HCT116 (cell line): ENCODE data around the gene TOR4A. TPM values are rescaled to one million over a fixed set of nuclear protein-coding genes. Genes with fewer than 3 reads are reported as not detected.

ENCODE experiments used
- ATAC-seq: fragments of 200-7000 bp; cut with Tn5 transposase; 2 replicates; pipeline ENCODE4 v1.9.1; 2020; ENCODE audit warnings: mild to moderate bottlenecking, moderate library complexity
- BruUV-seq: library from RNA; stranded (reverse); fragments of 400-500 nt; replicated peaks from 2 replicates; lab custom pipeline; 2021; lab: Mats Ljungman, UMichigan
- CTCF ChIA-PET: fragments of 300-600 bp; sonication (Branson Sonifier 250); formaldehyde crosslinking; loops from one replicate; lab custom pipeline; 2021; ENCODE audit warnings: antibody characterized with exemption; lab: Charles Lee
- POLR2A ChIA-PET: fragments of 300-600, 350-600 bp; sonication (Branson Sonifier 250); formaldehyde crosslinking; loops from one replicate; lab custom pipeline; 2021; ENCODE audit warnings: antibody characterized with exemption; lab: Charles Lee
- RAD21 ChIA-PET, 2 experiments: fragments of 300-600 bp; sonication (Branson Sonifier 250); formaldehyde crosslinking; loops; one replicate each; lab custom pipeline; 2023; ENCODE audit warnings: low total read pairs in 2 of 2; ENCODE audit not compliant: uncharacterized antibody in 2 of 2, unreplicated experiment in 2 of 2, low non-redundant PET in 1 of 2; lab: Charles Lee
- DNase-seq: peaks from one replicate; pipeline ENCODE4 v3.0.0-alpha.2; 2010; ENCODE audit warnings: low read depth, low spot score
- H2AFZ ChIP-seq: fragments of 200-600 bp; shearing (Covaris generic), sonication (generic); 2 replicates; pipeline ENCODE4 v1.6.1; 2017; ENCODE audit warnings: low read depth, mixed run types, mixed read lengths, antibody characterized with exemption, low read length; ENCODE audit not compliant: poor library complexity, severe bottlenecking
- H3K27ac ChIP-seq: 2 replicates; pipeline ENCODE4 v1.5.1; 2012; ENCODE audit warnings: low read depth, low read length
- H3K27me3 ChIP-seq: fragments of 200-600 bp; sonication (generic); 2 replicates; pipeline ENCODE4 v1.6.1; 2016; ENCODE audit warnings: mixed run types, low read length, mixed read lengths; ENCODE audit not compliant: insufficient read depth
- H3K36me3 ChIP-seq, 2 experiments: fragments of 200-500 bp in 1 of 2; fragments of 200-600 bp in 1 of 2; sonication (Bioruptor generic) in 1 of 2; sonication (generic) in 1 of 2; 2 replicates each; pipeline versions ENCODE4 v1.5.1 to v1.6.1; 2014 to 2016; ENCODE audit warnings: low read length in 2 of 2, inconsistent platforms in 1 of 2, mixed read lengths in 1 of 2, mixed run types in 1 of 2; ENCODE audit not compliant: insufficient read depth in 2 of 2, control insufficient read depth in 1 of 2
- H3K4me1 ChIP-seq, 2 experiments: fragments of 200-600 bp in 1 of 2; sonication (generic) in 1 of 2; 2 replicates each; pipeline versions ENCODE4 v1.5.1 to v1.6.1; 2012 to 2017; ENCODE audit warnings: low read length in 2 of 2, inconsistent platforms in 1 of 2, mild to moderate bottlenecking in 1 of 2, mixed read lengths in 1 of 2, mixed run types in 1 of 2, moderate library complexity in 1 of 2; ENCODE audit not compliant: insufficient read depth in 2 of 2, control insufficient read depth in 1 of 2
- H3K4me2 ChIP-seq: fragments of 200-600 bp; sonication (generic); 2 replicates; pipeline ENCODE4 v1.6.1; 2017; ENCODE audit warnings: mixed run types, low read length, mixed read lengths
- H3K4me3 ChIP-seq, 2 experiments: fragments of 200-600 bp in 1 of 2; sonication (generic) in 1 of 2; replicated peaks in 1 of 2; 2 replicates each; pipeline ENCODE4 v1.5.1; 2011 to 2016; ENCODE audit warnings: low read length in 2 of 2, control low read depth in 1 of 2, low read depth in 1 of 2, mild to moderate bottlenecking in 1 of 2, mixed read lengths in 1 of 2, mixed run types in 1 of 2
- H3K79me2 ChIP-seq: fragments of 200-600 bp; sonication (generic); 2 replicates; pipeline ENCODE4 v1.6.1; 2017; ENCODE audit warnings: mild to moderate bottlenecking, mixed run types, low read length, moderate library complexity, mixed read lengths; ENCODE audit not compliant: insufficient read depth
- H3K9ac ChIP-seq: fragments of 200-600 bp; sonication (generic); 2 replicates; pipeline ENCODE4 v1.6.1; 2016; ENCODE audit warnings: low read length, mixed read lengths
- H3K9me2 ChIP-seq: fragments of 200-600 bp; sonication (generic), shearing (Covaris generic); 2 replicates; pipeline ENCODE4 v1.6.1; 2017; ENCODE audit warnings: mixed run types, mild to moderate bottlenecking, moderate library complexity; ENCODE audit not compliant: insufficient read depth
- H3K9me3 ChIP-seq, 2 experiments: fragments of 200-500 bp in 1 of 2; fragments of 200-600 bp in 1 of 2; sonication (Bioruptor generic) in 1 of 2; sonication (generic) in 1 of 2; 2 replicates each; pipeline ENCODE4 v1.6.1; 2014 to 2017; ENCODE audit warnings: low read length in 2 of 2, mixed read lengths in 2 of 2, inconsistent platforms in 1 of 2, low read depth in 1 of 2, mild to moderate bottlenecking in 1 of 2, mixed run types in 1 of 2, moderate library complexity in 1 of 2; ENCODE audit not compliant: control insufficient read depth in 1 of 2, insufficient read depth in 1 of 2
- H4K20me1 ChIP-seq: fragments of 200-600 bp; sonication (generic), shearing (Covaris generic); 2 replicates; pipeline ENCODE4 v1.6.1; 2017; ENCODE audit warnings: mixed run types, mild to moderate bottlenecking, moderate library complexity; ENCODE audit not compliant: insufficient read depth
- CBX3 ChIP-seq: IDR thresholded peaks from 2 replicates; pipeline ENCODE4 v1.6.1; 2012; ENCODE audit warnings: low read depth
- CEBPB ChIP-seq: IDR thresholded peaks from 2 replicates; pipeline ENCODE4 v1.6.1; 2012; ENCODE audit warnings: low read depth
- EGR1 ChIP-seq: IDR thresholded peaks from 2 replicates; pipeline ENCODE4 v1.6.1; 2012; ENCODE audit warnings: low read depth
- EZH2 ChIP-seq: fragments of 200-600 bp; sonication (generic); IDR thresholded peaks from 2 replicates; pipeline ENCODE4 v1.6.1; 2017; ENCODE audit warnings: antibody characterized with exemption, mixed run types
- EZH2phosphoT487 ChIP-seq: fragments of 200-600 bp; IDR thresholded peaks from 2 replicates; pipeline ENCODE4 v1.6.1; 2018; ENCODE audit warnings: antibody characterized with exemption, borderline replicate concordance
- JUND ChIP-seq: IDR thresholded peaks from 2 replicates; pipeline ENCODE4 v1.6.1; 2012
- MAX ChIP-seq: IDR thresholded peaks from 2 replicates; pipeline ENCODE4 v1.6.1; 2012
- POLR2A ChIP-seq: IDR thresholded peaks from 2 replicates; pipeline ENCODE4 v1.7.0; 2011; ENCODE audit warnings: borderline replicate concordance; ENCODE audit not compliant: insufficient read depth, insufficient read length; ENCODE audit errors: extremely low read depth
- SP1 ChIP-seq: IDR thresholded peaks from 2 replicates; pipeline ENCODE4 v1.6.1; 2012; ENCODE audit warnings: low read depth
- SRF ChIP-seq: IDR thresholded peaks from 2 replicates; pipeline ENCODE4 v1.6.1; 2012; ENCODE audit warnings: low read depth
- TCF7L2 ChIP-seq: IDR thresholded peaks from 2 replicates; pipeline ENCODE4 v1.7.0; 2011; ENCODE audit warnings: borderline replicate concordance, inconsistent platforms; ENCODE audit not compliant: insufficient read depth, insufficient read length; ENCODE audit errors: extremely low read depth
- YY1 ChIP-seq: IDR thresholded peaks from 2 replicates; pipeline ENCODE4 v1.6.1; 2011; ENCODE audit warnings: low read length, low read depth, moderate library complexity, mild to moderate bottlenecking; ENCODE audit not compliant: insufficient replicate concordance; ENCODE audit errors: extremely low read depth
- ZFX ChIP-seq: fragments of 450-650 bp; IDR thresholded peaks from 2 replicates; pipeline ENCODE4 v1.6.1; 2017
- ZNF274 ChIP-seq: fragments of 200-500 bp; sonication (Bioruptor generic); IDR thresholded peaks from 2 replicates; pipeline ENCODE4 v1.6.1; 2014; ENCODE audit warnings: mild to moderate bottlenecking, low read depth, low read length, inconsistent platforms
- intact Hi-C: fragments of 100-400 bp; cut with micrococcal nuclease; formaldehyde crosslinking; loops from 2 replicates; pipeline ENCODE4 v1.10.0; 2022
- total RNA-seq: library from RNA; stranded (reverse); gene quantifications from one replicate; pipeline ENCODE4 v1.2.1, GENCODE V29; 2021; ENCODE audit not compliant: unreplicated experiment

Gene TOR4A
- total RNA-seq, 1 experiment from 2014 or later = 34.0 TPM

DNA sequence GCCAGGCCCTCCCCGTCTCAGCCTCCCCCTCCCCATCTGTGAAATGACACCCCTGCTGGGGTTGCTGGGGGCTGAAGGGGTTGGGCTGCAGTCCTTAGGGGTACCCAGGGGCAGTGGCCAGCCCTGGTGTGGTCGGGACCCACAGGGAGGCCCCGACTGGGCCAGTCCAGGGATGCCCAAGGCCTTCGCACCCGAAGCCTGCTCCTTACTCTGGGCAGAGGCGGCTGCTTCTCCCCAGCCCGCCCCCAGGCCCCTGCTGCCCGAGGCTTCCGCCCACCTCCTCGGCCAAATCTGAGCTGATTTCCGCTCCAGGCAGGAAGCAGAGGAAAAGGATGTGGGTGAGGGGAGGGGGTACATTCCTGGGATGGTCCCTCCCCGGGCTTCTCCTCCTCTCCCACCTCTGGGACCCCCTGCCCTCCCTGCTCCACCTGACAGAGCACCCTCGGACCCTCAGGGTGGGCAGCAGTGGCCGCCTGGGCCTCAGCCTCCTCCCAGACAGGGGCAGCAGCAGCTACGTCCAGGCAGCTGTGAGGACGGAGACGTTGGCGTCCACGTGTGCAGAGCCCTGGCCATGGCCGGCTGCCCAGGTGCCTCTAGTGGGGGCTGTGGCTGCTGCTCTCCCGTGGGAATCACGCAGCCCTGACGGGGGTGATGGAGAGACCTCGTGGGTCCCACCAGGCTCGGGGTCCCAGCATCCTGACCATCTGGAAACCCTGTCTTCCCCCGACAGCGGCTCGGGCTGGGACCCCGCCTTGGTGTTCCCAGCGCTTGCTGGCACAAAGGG is 28.7 kb downstream of the TOR4A start:
- Histone ChIP-seq H3K79me2 (peaks cover 4% of the 10 kb centered on the region; the same call in 1 of the 2 replicates), H3K4me1 (peaks cover 16 to 49% of the 10 kb centered on the region in 2 experiments), H3K4me3 (no peak overlapping the region), H3K9me2 (no peaks in the 10 kb centered on the region), H3K27me3 (no peaks in the 10 kb centered on the region), H3K4me2 (no peak overlapping the region), H3K9me3 (no peaks in the 10 kb centered on the region), H3K27ac (no peak overlapping the region), H3K36me3 (no peaks in the 10 kb centered on the region), H3K9ac (no peak overlapping the region), H2AFZ (no peak overlapping the region), H4K20me1 (no peaks in the 10 kb centered on the region)
- ATAC-seq = no peak
- intact Hi-C loops = no loop called here
- TF ChIP-seq TCF7L2 (no peak), EZH2phosphoT487 (no peak), CEBPB (no peak), ZFX (no peak), POLR2A (no peak), EGR1 (no peak), EZH2 (no peak), SRF (no peak), CBX3 (no peak), JUND (no peak), MAX (no peak), ZNF274 (no peak), SP1 (no peak), YY1 (no peak)
- DNase-seq = no peak
- ChIA-PET CTCF (no interaction called here), RAD21 (no interaction called here), POLR2A (no interaction called here)
- no TSS peak for BruUV-seq
